HG03571 (cell line): Measurements from ENCODE around the gene RPTOR.

Experiments
- ATAC-seq: cut with Tn5 transposase; IDR thresholded peaks from one replicate; pipeline ENCODE4 v1.9.1; 2021; ENCODE audit not compliant: unreplicated experiment

RPTOR gene

DNA sequence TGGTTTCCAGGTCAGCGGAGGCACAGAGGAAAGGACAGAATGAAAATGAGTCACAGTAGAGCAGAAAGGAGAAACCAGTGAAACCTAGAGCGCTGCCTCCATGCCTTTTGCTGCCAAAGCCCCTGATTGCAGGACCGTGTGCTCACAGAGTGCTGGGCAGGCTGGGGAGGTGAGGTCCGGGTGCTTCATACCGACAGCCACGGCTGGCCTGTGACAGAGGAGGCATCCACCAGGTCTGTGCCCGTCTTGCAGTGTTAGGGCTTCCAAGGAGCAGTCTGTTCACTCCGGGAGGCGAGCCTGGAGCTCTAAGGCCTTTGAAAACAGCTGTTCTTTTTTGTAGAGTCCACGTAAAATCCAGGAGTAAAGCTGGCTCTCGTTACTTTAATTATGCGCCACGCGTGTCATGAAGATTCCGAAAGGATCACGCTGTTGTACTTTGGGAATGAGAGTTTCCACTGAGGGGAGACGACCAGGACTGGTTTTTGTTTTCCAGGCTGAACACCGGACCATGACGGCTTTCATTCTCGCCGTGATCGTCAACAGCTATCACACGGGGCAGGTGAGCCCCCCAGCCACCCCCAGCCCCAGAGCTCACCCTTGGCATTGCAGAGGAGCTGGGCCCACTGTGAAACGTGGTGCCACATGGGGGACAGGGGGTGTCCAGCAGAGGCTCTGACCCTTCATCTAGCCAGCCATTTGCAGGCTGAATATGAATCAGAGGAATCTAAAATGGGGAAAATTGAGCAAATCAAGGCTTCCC is 338.5 kb downstream of the RPTOR start:
- ATAC-seq, result no peak

DNA sequence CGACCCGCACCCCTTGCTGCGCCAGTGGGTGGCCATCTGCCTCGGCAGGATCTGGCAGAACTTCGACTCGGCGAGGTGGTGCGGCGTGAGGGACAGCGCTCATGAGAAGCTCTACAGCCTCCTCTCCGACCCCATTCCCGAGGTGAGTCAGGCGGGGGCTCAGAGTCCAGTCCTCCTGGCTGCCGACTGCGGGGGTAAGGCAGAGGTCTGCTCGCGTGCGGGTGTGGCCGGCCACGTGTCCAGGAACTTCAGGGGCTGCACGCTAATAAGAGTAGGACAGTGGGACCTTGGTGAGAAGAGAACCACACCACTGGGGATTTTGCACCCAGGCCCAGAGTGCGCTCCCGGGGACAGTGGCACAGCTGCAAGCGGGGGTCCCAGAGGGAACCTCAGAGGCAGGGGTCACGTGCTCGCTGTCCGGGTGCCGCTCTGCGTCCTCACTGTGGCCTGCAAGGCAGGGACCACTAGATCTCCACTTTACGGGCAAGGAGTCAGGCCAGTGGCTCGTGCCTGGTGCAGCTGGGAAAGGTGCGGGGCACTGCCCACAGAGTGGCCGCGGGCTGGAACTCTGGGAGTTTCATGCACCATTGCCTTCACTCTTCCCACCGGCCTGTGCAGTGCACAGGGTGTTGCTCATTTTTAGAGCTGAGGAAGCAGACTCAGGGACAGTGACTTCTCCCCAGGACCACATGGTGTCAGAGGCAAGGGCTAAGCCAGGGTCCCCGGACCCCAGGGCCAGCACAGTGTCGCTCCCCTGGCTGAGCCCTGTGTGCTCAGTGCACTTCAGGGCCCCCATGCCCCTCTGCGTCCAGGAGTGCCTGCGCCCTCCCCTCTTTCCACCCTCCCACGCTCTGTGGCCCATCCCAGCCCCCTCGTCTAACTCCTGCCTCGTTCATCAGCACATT is 339.4 kb downstream of the RPTOR start:
- ATAC-seq, result no peak

DNA sequence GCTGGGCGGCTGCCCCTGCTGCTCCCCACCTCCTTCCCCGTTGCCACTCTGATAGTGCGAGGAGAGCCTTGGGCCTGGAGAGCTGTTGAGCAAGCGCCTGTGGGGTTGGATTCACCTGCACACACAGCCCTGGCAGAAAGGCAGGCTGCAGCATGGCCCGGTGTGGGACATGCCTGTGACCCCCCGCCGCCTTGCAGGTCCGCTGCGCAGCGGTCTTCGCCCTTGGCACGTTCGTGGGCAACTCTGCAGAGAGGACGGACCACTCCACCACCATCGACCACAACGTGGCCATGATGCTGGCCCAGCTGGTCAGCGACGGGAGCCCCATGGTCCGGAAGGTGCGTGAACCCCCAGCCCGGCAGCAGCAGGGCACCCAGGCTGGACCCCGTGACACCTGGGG is 340.2 kb downstream of the RPTOR start:
- ATAC-seq, result no peak

DNA sequence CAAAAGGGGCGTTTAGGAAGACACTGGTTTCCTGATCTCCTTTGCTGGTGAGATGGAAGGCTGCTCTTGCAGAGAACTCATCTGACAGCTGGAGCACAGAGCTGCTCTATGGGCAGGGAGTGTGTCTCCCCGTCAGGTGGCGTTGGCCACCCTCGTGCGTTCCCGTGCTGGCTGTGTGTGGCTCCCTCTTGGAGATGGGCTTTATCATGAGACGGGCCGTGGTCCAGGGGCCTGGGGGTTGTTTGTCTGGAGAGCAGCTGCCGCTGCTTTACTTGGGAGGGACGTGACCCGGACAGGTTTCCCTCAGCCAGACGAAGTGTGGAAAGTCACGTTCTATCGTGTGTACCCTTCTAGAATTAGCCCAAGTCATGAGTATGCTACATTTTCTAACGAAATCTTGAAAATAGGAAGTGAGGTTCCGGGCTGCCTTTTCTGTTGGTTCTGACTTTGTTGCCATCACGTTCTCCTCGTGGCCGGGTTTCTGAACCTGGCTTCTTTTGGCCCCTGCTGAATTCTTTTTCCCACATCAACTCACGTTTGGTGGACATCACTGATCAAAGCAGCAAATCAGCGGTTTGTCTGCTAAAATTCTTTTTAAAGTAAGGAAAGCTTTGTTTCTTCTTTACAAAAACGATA is 341.4 kb downstream of the RPTOR start:
- ATAC-seq, result no peak

DNA sequence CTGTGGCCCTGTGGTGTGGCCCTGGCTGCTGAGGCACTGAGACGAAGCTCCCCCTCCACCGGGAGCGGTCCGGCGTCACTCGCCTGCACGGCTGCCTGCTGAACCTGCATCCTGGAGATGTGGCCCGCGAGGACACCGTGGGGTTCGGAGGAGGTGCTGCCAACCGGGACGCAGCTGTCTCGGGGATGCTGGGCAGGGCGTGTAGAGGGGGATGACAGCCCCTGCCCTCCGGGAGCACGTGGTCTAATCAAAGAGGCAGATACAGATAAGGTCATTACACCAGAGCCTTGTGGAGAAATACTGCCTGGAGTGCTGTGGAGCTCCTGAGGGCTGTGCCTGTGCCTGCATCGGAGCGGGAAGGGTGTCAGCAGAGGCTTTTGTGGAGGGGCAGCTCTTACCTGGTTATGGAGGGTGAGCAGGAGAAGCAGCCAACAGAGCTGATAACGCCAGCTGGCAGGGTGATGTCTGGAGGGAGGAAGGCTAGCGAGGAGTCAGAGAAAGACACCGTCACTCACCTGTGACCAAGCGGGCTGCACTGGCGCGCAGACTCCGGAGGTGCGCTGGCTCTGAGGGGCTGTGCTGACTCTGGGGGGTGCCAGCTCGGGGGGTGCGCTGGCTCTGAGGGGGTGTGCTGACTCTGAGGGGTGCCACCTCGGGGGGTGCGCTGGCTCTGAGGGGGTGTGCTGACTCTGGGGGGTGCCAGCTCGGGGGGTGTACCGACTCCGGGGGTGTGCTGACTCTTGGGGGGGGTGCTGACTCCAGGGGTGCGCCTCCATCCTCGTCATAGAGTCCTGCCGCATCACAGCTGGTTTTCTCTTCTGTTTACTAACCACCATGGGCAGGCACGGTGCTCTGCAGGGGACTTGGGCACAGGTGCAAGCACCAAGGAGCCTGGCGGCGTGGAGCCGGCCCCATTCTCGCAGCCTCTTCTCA is 342.3 kb downstream of the RPTOR start:
- no peak for ATAC-seq

DNA sequence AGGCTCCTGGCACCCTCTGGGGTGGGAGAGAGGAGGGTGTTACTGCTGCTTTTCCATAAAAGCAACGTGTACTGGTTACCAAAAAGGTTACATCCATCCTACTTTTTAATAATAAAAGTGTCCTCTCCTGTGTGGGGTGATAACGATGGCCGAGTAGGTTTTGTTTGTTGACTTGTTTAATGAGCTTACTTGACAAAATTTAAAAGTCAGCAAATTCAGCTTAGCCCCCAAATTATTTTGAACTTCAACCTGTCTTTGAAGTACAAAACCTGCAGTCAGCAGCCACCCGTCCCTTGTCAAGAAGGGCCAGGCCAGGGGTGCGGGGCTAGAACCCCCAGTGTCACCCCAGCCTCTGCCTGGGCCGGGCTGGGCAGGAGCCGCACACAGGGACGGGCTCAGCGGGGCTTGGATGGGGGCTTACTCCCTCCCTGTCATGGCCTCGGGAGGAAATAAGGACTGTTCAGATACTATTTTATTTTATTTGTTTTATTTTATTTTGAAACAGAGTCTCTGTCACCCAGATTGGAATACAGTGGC is 343.1 kb downstream of the RPTOR start:
- ATAC-seq, result no peak

DNA sequence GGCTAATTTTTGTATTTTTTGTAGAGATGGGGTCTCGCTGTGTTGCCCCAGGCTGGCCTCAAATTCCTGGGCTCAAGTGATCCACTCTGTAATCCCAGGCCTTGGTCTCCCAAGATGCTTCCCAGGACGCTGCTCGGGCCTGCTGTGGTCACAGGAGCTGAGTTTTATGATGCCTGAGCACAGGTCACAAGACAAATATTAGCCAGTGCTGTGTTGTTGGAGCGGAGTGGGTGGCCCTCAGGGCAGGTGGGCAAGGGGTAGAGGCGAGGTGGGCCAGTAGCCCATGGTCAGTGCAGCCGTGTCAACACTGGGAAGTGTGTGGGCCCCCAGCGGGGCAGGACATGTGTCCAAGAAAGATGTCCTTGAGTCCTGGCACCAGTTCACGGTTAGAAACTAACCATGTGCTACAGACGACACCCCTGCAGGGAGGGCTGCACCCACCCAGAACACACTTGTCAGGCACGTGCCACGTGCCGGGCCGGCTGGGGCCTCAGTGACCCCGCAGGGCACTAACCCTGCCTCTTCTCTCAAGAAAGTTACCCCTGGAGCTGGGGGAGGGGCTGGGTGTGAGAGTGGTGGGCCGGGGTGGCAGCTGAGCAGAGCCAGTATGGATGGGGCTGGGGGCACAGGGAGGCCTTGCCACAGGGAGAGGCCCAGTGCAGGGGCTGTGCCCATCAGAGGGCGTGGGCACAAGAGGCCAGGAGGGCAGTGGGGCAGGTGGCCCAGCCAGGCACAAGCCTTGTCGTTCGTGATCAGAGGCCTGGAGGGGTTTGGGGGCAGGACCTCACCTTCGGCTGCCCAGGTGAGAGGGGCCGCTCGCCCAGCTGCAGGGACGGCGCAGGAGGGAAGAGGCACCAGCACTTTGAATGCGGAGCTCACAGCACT is 343.9 kb downstream of the RPTOR start:
- ATAC-seq, result no peak

DNA sequence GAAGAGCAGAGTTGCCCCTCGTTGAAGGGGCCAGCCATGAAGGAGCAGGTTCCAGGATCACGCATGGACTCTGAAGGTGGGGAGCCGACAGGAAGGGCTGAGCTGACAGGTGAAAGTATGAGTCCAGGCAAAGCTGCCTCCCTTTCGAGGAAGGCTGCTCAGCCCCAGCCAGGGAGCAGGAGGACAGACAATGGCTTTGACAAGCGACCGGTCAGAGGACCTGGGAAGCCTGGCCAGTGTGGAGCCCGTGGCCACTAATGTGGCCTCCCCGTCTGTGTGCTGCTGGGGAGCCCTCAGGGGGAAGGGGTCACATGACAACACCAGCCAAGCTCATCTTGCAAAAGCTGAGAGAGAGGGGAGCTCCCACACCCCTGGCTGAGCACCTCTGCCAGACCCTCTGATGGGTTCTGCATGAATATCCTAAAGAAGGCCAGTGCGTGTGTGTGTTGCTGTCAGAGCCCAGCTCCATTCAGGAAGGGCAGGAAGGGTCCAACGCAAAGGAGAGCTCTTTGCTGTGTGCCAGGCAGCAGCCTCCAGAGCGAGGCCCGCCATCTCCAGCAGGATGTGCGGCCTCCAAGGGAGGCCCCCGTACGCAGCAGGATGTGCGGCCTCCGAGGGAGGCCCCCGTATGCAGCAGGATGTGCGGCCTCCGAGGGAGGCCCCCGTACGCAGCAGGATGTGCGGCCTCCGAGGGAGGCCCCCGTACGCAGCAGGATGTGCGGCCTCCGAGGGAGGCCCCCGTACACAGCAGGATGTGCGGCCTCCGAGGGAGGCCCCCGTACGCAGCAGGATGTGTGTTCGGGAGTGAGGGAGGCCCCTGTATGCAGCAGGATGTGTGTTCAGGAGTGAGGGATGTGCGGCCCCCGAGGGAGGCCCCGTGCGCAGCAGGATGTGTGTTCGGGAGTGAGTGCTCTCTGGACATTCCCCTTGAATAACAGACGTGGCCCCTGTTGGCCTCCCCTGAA is 344.9 kb downstream of the RPTOR start:
- no peak for ATAC-seq

DNA sequence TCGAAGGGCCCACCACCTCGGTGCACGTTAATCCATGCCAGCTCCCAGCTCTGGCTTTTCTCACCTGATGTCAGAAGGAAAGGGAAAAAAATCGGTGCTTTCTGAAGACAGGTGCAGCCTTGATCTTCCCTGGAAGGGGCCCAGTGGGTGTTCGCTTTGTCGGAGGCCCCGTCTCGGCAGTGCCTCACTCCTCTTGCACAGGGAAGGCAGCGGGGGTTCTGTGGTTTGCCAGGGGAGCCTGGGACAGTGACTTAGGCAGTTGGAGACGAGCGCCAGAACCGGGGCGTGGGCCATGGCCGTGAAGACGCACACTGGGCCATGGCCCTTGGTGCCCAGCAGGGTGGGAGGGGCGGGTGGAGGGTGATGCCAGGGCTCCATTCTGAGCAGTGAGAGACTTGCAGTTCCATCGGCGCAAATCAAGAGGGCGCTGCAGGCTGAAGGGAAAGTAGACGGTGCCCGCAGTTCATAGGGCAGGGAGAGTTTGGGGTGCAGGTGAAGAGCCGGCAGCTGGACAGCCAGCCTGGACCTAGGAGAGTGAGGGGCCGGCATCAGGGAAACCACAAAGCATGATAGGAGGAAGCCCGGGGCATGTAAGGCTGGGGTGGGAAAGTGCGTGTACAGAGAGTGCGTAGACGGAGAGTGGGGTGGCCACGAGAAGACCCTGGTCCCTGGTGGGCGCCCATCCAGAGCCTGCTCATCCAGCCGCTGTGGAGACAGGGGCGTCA is 345.7 kb downstream of the RPTOR start:
- ATAC-seq, result no peak

DNA sequence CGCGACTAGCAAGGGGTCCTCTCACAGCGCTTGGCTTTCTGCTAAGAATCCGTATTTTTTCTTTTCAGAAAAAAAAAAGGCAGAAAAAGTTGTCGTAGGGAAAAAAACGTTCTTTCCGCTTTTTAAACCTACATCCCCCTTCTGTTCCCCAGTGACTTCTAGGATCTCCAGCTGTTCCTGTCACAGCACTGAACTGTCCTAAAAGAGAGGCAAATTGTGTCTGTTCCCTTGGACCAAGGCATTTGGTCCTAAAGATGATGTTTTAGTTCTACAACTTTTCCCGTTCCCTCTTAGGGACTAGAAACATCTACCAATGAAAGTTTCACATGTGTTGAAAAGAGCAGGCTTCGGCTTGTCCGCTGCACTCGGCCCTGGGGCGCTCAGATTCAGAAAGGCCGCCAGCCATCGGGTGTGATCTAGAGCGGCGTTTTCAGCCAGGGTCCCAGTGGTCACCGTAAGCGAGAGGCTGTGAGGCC is 346.3 kb downstream of the RPTOR start:
- ATAC-seq, result no peak

DNA sequence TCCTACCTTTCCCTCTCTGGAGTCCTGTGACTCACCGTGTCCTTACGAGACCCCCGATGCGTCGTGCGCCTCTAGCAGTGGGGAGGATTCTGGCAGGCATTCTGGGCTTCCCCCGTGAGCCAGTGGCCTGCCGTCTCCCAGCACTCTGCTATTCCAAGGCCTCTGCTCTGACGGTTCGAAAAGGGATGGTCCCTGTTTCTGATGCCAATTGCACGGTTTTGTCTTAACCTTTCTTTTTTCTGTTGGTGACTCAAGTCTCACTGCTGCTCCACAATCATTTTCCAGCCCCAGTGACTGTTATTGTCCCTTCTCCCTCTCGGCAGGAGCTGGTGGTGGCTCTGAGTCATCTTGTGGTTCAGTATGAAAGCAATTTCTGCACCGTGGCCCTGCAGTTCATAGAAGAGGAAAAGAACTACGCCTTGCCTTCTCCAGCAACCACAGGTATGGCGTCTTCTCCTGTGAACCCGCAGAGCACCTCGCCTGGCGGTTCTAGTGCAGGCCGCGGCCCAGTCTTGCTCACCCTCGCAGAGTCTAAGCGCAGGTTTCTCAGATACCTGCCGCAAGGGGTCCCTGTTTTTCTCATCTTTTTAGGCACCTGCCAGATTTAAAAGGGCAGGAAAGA is 346.9 kb downstream of the RPTOR start:
- ATAC-seq, result peak; percentile 27

DNA sequence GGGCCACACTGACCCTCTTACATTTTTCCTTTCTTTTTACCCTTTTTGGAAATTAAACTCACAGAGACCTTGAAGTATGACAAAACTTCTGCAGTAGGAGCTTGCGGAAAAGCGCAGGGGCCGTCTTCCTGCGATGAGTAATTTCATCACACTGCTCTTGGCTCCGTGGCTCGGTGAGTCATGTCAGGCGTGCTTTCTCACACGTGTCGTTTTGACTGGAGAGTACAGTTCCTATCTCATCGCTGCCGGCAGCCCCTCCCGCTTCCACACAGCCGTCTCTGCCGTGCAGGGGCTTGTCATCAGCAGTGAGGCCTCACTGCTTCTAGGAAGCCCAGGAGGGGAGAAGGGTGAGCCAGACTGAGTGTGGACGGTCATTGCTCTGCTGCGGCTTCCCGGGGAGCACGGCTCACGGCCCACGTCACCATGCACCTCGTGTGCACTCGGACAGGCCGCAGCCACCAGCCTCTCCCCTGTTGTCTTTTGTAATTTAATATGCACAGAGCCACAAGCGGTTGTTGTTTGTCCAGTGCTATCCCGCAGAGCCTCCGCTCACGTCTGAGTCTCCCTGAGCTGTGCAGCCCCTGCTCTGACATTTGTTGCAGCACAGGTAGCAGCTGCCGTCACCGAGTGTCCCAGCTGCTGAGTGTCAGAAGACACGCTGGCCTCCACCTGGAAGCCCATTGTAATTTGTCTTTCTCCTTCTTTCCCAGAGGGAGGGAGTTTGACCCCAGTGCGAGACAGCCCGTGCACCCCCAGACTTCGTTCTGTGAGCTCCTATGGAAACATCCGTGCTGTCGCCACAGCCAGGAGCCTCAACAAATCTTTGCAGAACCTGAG is 347.6 kb downstream of the RPTOR start:
- peak; percentile 64 for ATAC-seq

DNA sequence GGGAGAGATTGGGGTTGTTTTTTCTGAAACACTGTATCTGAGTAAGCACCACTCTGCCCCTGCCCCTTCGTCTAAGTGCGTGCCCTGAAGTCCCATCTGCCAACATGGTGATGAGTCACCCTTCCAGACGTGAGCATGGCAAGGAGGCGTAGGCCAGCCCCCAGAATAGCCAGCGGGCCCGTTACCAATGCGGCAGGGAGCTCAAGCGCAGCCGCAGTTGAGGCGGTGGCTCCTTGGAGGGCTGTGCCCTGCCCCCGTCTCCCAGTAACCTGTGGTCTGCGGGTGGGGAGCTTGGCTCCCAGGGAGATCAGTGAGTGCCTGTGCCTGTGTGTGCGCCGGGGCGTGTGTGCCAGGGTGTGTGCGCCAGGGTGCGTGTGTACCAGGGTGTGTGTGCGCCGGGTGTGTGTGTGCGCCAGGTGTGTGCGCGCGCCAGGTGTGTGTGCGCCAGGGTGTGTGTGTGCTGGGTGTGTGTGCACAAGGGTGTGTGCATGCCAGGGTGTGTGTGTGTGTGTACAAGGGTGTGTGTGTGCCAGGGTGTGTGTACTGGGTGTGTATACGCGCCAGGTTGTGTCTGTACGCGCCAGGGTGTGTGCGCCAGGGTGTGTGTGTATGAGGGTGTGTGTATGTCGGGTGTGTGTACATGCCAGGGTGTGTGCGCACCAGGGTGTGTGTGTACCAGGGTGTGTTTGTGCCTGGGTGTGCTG is 348.4 kb downstream of the RPTOR start:
- ATAC-seq, result no peak

DNA sequence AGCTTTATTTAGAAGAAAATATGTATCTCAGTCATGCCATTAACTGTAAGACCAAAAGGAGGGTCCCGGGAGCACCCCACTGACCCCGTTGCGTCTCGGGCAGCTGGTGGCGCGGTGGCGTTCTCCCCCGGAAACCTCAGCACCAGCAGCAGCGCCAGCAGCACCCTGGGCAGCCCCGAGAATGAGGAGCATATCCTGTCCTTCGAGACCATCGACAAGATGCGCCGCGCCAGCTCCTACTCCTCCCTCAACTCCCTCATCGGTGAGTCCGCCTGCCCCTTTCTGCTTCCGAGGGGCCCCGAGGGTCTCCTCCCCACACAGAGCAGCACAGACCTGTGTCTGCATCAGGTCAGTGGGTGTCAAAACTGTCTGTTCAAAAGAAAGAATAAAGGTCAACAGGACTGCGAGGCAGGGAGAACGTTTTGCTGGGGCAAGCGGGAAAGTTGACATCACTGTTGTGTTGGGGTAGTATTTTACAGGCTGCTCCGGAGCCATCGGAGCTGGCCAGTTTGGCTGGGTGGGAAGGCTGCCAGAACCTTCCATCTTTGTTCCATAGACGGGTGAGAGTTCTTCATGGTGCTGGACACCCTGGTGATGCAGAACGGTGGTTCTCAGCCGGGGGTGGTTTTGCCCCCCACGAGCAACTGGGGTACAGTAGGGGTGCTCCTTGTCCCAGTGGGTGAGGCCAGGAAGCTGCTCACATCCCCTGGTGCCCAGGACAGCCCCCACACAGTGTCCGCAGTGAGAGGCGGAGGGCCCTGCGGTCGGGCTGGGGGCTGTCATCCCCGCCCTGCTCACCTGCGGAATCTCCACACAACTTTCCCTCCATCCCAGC is 349.2 kb downstream of the RPTOR start:
- ATAC-seq, result no peak

DNA sequence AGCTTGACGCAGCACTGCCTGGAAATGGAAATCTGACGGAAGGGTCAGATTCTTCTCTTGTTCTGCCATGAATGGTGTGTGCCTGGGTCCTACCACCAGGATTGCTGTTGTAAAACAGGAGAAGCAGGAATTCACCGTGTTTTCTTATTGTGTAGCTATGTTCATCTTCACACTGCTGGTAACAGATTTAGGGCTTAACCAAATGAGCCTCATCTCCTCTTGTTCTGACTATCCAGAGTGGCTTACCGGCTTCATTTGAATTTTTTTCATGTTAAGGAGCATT is 349.7 kb downstream of the RPTOR start:
- ATAC-seq, result no peak
